Neuron (in vitro differentiated cells): ENCODE data around the gene TFIP11.

Experiments used
- H2AFZ ChIP-seq: one replicate; pipeline ENCODE4 v1.6.1; 2013; ENCODE audit warnings: low read depth, mild to moderate bottlenecking, inconsistent platforms, low read length, moderate library complexity
- H3K27me3 ChIP-seq: one replicate; pipeline ENCODE4 v1.6.1; 2013; ENCODE audit warnings: low read length; ENCODE audit not compliant: insufficient read depth
- H3K36me3 ChIP-seq: one replicate; pipeline ENCODE4 v1.6.1; 2013; ENCODE audit warnings: low read length; ENCODE audit not compliant: insufficient read depth
- H3K4me1 ChIP-seq: one replicate; pipeline ENCODE4 v1.6.1; 2013; ENCODE audit warnings: low read length; ENCODE audit not compliant: insufficient read depth
- H3K4me3 ChIP-seq: 2 replicates; pipeline ENCODE4 v1.5.1; 2013; ENCODE audit warnings: mild to moderate bottlenecking, low read length, moderate library complexity
- H3K9me3 ChIP-seq: one replicate; pipeline ENCODE4 v1.6.1; 2013; ENCODE audit warnings: low read length

TFIP11 gene

DNA sequence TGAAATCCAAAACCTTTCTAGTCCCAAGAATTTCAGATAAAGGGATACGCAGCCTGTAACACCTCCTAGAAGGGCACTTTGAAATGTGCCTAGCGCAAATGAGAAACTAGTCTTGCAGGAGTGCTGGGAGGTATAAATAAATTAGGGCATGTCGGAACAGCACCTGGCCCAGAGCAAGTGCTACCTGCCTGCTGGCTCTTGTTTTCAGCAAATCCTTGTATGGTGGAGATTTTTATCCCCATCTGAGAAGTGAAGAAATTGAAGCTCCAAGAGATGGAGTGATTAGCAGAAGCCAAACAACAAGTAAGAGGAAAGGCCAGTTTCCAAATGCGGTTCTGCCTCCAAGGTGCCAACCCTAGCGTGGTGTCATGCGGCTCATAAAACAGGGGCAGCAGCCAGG lies 36.7 kb upstream of the TFIP11 start:
- no peaks in the 10 kb centered on the region for H3K9me3 ChIP-seq

GRCh38 chr22:26548303-26548702 lies 36.0 kb upstream of the TFIP11 start:
- no peaks in the 10 kb centered on the region for H3K36me3 ChIP-seq
- no peak overlapping the region for H2AFZ ChIP-seq
- H3K9me3 ChIP-seq = no peaks in the 10 kb centered on the region
- H3K4me3 ChIP-seq = no peak overlapping the region
- no peaks in the 10 kb centered on the region for H3K27me3 ChIP-seq
- H3K4me1 ChIP-seq = peaks cover 12% of the 10 kb centered on the region

More for the DNA sequence above, 36.7 kb upstream of the TFIP11 start:
- H3K27me3 ChIP-seq = no peaks in the 10 kb centered on the region
- no peak overlapping the region for H2AFZ ChIP-seq
- H3K4me1 ChIP-seq = peaks cover 13% of the 10 kb centered on the region
- H3K36me3 ChIP-seq = no peaks in the 10 kb centered on the region
- H3K4me3 ChIP-seq = no peak overlapping the region

- Histone ChIP-seq H3K9me3 (no peaks in the 10 kb centered on the region), H3K4me1 (peaks cover 8% of the 10 kb centered on the region), H3K4me3 (no peak overlapping the region), H3K27me3 (no peaks in the 10 kb centered on the region), H3K36me3 (no peaks in the 10 kb centered on the region), H2AFZ (no peak overlapping the region)
These were observed 35.6 kb upstream of the TFIP11 start for GRCh38 chr22:26547837-26548236.

- Histone ChIP-seq H2AFZ (no peak overlapping the region), H3K27me3 (no peaks in the 10 kb centered on the region), H3K4me3 (no peak overlapping the region), H3K9me3 (no peaks in the 10 kb centered on the region), H3K4me1 (peaks cover 8% of the 10 kb centered on the region), H3K36me3 (no peaks in the 10 kb centered on the region)
These were observed 35.2 kb upstream of the TFIP11 start for GRCh38 chr22:26547426-26547825.

DNA sequence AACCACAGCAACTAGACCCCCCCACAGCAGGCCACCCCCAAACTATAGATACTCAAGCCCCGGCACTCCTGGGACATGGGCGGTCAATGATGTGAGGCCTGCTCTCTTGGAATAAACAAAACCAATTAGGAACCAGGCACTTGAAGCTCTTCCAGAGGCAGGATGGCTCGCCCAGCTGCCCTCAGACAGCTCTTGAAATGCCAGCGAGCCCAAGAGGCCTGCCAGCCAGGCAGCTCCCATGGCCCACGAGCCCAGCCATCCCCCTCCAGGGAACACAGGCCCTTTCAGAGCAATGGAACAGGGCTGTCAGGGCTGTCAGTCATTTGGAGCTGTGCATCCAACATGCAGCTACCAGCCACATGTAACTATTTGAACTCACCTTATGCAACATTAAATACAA lies 34.0 kb upstream of the TFIP11 start:
- H3K4me1 ChIP-seq = peaks cover 8% of the 10 kb centered on the region

GRCh38 chr22:26545827-26546226 lies 33.6 kb upstream of the TFIP11 start:
- Histone ChIP-seq H3K27me3 (no peaks in the 10 kb centered on the region), H2AFZ (no peak overlapping the region), H3K9me3 (no peaks in the 10 kb centered on the region), H3K4me1 (peaks cover 7% of the 10 kb centered on the region), H3K4me3 (no peak overlapping the region), H3K36me3 (peaks cover 7% of the 10 kb centered on the region)

More for the DNA sequence above, 34.0 kb upstream of the TFIP11 start:
- Histone ChIP-seq H3K4me3 (no peak overlapping the region), H3K36me3 (peaks cover 2% of the 10 kb centered on the region), H2AFZ (no peak overlapping the region), H3K27me3 (no peaks in the 10 kb centered on the region), H3K9me3 (no peaks in the 10 kb centered on the region)

DNA sequence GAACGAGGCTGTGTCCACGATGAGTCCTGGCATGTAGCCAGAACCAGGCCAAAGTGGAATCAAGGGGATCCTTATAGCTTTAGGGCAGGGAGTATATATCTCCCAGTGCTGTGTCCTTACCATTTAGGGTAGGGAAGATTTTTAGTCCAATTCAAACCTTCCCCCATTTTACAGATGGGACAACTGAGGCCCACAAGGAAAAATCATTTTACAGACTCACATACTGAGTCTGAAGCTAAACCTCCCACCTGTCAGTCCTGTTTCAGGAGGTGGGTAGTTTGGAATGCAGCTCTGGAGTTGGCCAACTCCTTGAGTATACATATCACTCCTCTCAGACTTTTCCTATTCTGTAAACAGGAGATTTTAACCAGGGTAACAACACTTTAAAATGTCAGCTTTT lies 33.1 kb upstream of the TFIP11 start:
- Histone ChIP-seq H3K27me3 (no peaks in the 10 kb centered on the region), H3K9me3 (no peaks in the 10 kb centered on the region), H2AFZ (no peak overlapping the region), H3K4me3 (no peak overlapping the region), H3K36me3 (peaks cover 9% of the 10 kb centered on the region), H3K4me1 (peaks cover 3% of the 10 kb centered on the region)

DNA sequence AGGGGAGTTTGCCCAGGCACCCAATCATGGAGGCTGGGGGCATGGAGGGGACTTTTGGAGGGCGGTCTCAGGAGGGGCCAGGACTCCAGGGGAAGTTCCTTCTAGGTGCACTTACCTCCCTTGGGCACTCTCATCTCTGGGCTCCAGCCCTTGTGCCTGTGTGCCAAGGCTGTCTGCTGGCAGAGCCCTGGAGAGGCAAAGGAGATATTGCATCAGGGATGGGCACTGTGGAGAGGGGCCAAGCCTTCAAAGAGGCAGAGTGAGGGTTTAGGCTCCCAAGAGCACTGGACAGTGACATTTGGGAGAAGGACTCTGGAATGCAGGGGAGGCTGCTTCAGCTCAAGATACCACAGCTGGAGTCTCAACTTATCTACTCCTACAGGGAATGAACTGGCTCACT lies 32.2 kb upstream of the TFIP11 start:
- Histone ChIP-seq H3K4me3 (no peak overlapping the region), H3K36me3 (peaks cover 11% of the 10 kb centered on the region), H2AFZ (no peak overlapping the region), H3K27me3 (no peaks in the 10 kb centered on the region), H3K9me3 (no peaks in the 10 kb centered on the region), H3K4me1 (no peaks in the 10 kb centered on the region)

GRCh38 chr22:26542831-26543230 lies 30.6 kb upstream of the TFIP11 start:
- Histone ChIP-seq H3K4me1 (no peaks in the 10 kb centered on the region), H3K27me3 (no peaks in the 10 kb centered on the region), H2AFZ (no peak overlapping the region), H3K9me3 (no peaks in the 10 kb centered on the region), H3K4me3 (no peak overlapping the region), H3K36me3 (peaks cover 18% of the 10 kb centered on the region)

DNA sequence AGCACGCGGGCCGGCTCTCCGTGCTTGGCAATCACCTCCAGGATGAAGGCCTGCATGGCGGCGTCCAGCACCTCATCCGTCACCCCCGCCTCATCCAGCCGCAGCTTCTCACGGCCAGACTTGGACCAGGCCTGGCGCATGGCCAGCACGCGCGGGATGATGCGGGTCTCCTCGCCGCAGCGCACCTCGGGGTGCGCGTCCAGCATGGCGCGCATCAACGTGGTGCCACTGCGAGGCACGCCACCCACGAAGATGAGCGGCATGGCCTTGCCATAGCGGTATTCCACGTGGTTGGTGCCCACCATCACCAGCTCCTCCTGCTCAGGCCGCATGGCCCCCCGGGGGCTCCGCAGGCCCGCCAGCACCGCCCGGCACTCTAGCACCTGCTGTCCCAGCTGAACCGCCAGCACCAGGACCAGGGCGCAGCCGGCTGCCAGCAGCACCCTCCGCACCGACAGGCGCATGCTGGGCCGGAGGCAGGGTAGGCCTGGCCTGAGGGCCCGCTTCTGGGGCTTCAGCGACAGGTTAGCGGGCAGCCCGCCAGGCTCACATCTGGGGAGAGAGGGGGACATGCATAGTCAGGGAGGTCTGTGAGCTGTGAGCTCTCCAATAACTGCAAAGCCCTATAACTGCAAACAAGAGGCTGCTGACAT lies 29.0 kb upstream of the TFIP11 start:
- Histone ChIP-seq H3K36me3 (peaks cover 23% of the 10 kb centered on the region), H3K9me3 (no peaks in the 10 kb centered on the region), H3K27me3 (no peaks in the 10 kb centered on the region), H3K4me3 (no peak overlapping the region), H2AFZ (no peak overlapping the region), H3K4me1 (no peaks in the 10 kb centered on the region)

DNA sequence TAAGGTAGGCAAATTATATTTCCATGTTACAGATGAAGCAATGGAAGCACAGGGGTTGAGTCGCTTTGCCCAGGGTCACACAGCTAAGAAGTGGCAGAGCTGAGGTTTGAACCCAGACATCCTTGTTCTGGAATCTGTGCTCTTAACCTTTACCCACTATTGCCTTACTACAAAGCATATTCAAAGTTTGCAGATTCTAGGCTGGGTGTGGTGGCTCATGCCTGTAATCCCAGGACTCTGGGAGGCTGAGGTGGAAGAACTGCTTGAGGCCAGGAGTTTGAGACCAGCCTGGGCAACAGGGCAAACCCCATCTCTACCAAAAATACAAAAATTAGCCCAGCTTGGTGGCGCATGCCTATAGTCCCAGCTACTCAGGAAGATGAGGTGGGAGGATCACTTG lies 27.8 kb upstream of the TFIP11 start:
- H2AFZ ChIP-seq = no peak overlapping the region
- no peaks in the 10 kb centered on the region for H3K9me3 ChIP-seq
- peaks cover 28% of the 10 kb centered on the region for H3K36me3 ChIP-seq
- no peak overlapping the region for H3K4me3 ChIP-seq
- no peaks in the 10 kb centered on the region for H3K27me3 ChIP-seq
- no peaks in the 10 kb centered on the region for H3K4me1 ChIP-seq

- Histone ChIP-seq H3K36me3 (peaks cover 32% of the 10 kb centered on the region), H3K9me3 (no peaks in the 10 kb centered on the region), H2AFZ (no peak overlapping the region), H3K4me3 (no peak overlapping the region), H3K4me1 (no peaks in the 10 kb centered on the region), H3K27me3 (no peaks in the 10 kb centered on the region)
These were observed 24.5 kb upstream of the TFIP11 start for GRCh38 chr22:26536762-26537134.

- no peaks in the 10 kb centered on the region for H3K4me1 ChIP-seq
- no peak overlapping the region for H2AFZ ChIP-seq
- no peak overlapping the region for H3K4me3 ChIP-seq
- H3K9me3 ChIP-seq = no peaks in the 10 kb centered on the region
- no peaks in the 10 kb centered on the region for H3K27me3 ChIP-seq
- H3K36me3 ChIP-seq = peaks cover 34% of the 10 kb centered on the region
These were observed 23.9 kb upstream of the TFIP11 start for GRCh38 chr22:26536056-26536761.

DNA sequence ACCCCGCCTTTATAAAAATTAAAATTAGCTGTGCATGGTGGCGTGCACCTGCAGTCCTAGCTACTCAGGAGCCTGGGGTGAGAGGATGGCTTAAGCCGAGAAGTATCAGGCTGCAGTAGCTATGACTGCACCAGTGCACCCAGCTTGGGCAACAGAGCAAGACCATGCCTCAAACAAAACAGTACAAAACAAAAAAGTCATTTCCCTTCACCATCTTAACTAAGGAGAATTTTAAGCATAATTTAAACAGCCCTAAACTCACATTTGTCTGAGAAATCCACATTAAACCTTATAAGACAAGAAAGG lies 23.3 kb upstream of the TFIP11 start:
- no peaks in the 10 kb centered on the region for H3K9me3 ChIP-seq
- H3K36me3 ChIP-seq = peaks cover 32% of the 10 kb centered on the region
- H2AFZ ChIP-seq = no peak overlapping the region
- H3K4me1 ChIP-seq = no peaks in the 10 kb centered on the region
- H3K27me3 ChIP-seq = no peaks in the 10 kb centered on the region
- H3K4me3 ChIP-seq = no peak overlapping the region
